CD4-positive, alpha-beta T cell (primary cell): ENCODE data around the gene IL17B. TPM values are rescaled to one million over a fixed set of nuclear protein-coding genes. Genes with fewer than 3 reads are reported as not detected.

ENCODE experiments used
- ATAC-seq: fragments of 200-7000 bp; cut with Tn5 transposase; one replicate; pipeline ENCODE4 v1.10.0; 2022; ENCODE audit warnings: mild to moderate bottlenecking; ENCODE audit not compliant: poor library complexity
- CTCF ChIA-PET: fragments of 350-600 bp; sonication (Branson Sonifier 250); formaldehyde crosslinking; loops from one replicate; lab custom pipeline; 2021; ENCODE audit warnings: antibody characterized with exemption, inconsistent platforms; lab: Charles Lee
- POLR2A ChIA-PET: fragments of 350-600 bp; sonication (Branson Sonifier 250); formaldehyde crosslinking; loops from one replicate; lab custom pipeline; 2021; ENCODE audit warnings: antibody characterized with exemption, inconsistent platforms; lab: Charles Lee
- DNase-seq, 14 experiments: peaks; one replicate each; pipeline ENCODE4 v3.0.0-alpha.2; 2013 to 2020; ENCODE audit warnings: mixed read lengths in 2 of 14
- H3K27ac ChIP-seq, 2 donors: one replicate each; pipeline versions ENCODE4 v1.5.1 to v1.7.0; 2013; ENCODE audit warnings: low read length in 2 of 2, low read depth in 1 of 2, mild to moderate bottlenecking in 1 of 2
- H3K27me3 ChIP-seq, 2 experiments: 1 replicate in 1 of 2; 2 replicates in 1 of 2; pipeline versions ENCODE4 v1.6.1 to v1.7.0; 2013; ENCODE audit warnings: low read length in 2 of 2, control low read depth in 1 of 2, mild to moderate bottlenecking in 1 of 2, moderate library complexity in 1 of 2; ENCODE audit not compliant: insufficient read depth in 2 of 2, control insufficient read depth in 1 of 2
- H3K36me3 ChIP-seq: one replicate; pipeline ENCODE4 v1.6.1; 2013; ENCODE audit warnings: low read length, control low read depth; ENCODE audit not compliant: insufficient read depth
- H3K4me1 ChIP-seq: one replicate; pipeline ENCODE4 v1.6.1; 2013; ENCODE audit warnings: low read length, control low read depth; ENCODE audit not compliant: insufficient read depth
- H3K4me3 ChIP-seq: one replicate; pipeline ENCODE4 v1.5.1; 2013; ENCODE audit warnings: mild to moderate bottlenecking, low read length, moderate library complexity
- H3K9me3 ChIP-seq, 2 experiments: 1 replicate in 1 of 2; 2 replicates in 1 of 2; pipeline versions ENCODE4 v1.6.1 to v1.7.0; 2013; ENCODE audit warnings: low read length in 2 of 2, mild to moderate bottlenecking in 2 of 2, control low read depth in 1 of 2, moderate library complexity in 1 of 2; ENCODE audit not compliant: control insufficient read depth in 1 of 2, insufficient read depth in 1 of 2
- H3K27ac Mint-ChIP-seq: one replicate; pipeline ENCODE4 v1.8.0; 2020; ENCODE audit warnings: mixed read lengths
- H3K27me3 Mint-ChIP-seq: one replicate; pipeline ENCODE4 v1.8.0; 2021; ENCODE audit warnings: mixed read lengths
- H3K36me3 Mint-ChIP-seq: one replicate; pipeline ENCODE4 v1.8.0; 2021; ENCODE audit warnings: low read depth, mixed read lengths
- H3K4me1 Mint-ChIP-seq: one replicate; pipeline ENCODE4 v1.8.0; 2021; ENCODE audit warnings: low read depth, mixed read lengths
- H3K4me3 Mint-ChIP-seq: one replicate; pipeline ENCODE4 v1.8.0; 2020; ENCODE audit warnings: mild to moderate bottlenecking, mixed read lengths
- H3K9me3 Mint-ChIP-seq: one replicate; pipeline ENCODE4 v1.8.0; 2020; ENCODE audit warnings: mixed read lengths
- intact Hi-C, 2 experiments: fragments of 100-400 bp; cut with DNase I in 1 of 2; cut with micrococcal nuclease in 1 of 2; formaldehyde crosslinking; loops; one replicate each; pipeline versions ENCODE4 v1.15.1 to v1.9.0; 2023 to 2025; cut with DNase I, micrococcal nuclease
- total RNA-seq, 174 experiments: library from RNA in 2 of 174; stranded (reverse) in 2 of 174; gene quantifications; one replicate each; pipeline ENCODE4 v1.2.3 and lab custom pipeline; 2021 to 2026
- TF ChIP-seq, protein P1 (sequence below): fragments of 200-600 bp; IDR thresholded peaks from one replicate; pipeline ENCODE4 v1.8.0; 2022; ENCODE audit warnings: antibody characterized with exemption, mild to moderate bottlenecking

The IL17B gene
- total RNA-seq, 2 experiments from 2014 or later = not detected

DNA sequence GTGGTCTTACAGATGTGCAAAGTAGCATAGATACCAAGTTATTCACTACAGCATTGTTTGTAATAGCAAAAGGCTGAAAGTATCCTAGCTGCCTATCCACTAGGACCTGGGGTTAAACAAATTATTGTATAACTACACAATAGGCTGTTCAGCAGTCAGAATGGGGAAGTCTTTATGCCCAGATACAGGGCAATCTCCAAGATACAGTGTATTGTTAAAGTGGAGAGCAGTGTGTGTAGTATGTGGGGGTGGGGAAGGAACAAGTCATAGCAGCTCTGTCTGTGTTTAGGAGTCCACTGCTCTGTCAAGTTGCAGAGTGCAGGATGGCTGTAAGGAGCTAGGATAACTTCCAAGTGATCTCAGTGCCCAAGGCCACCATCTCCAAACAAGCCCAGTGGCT is 15.7 kb downstream of the IL17B start:
- Histone ChIP-seq H3K4me1 (peaks cover 42% of the 10 kb centered on the region), H3K27ac (no peak overlapping the region), H3K9me3 (no peaks in the 10 kb centered on the region), H3K27me3 (no peaks in the 10 kb centered on the region), H3K4me3 (no peak overlapping the region), H3K36me3 (peaks cover 16% of the 10 kb centered on the region)
- CTCF ChIA-PET = no interaction called here
- DNase-seq = no peak
- peak overlapping the region; percentile 67 for H3K27ac Mint-ChIP-seq
- TF ChIP-seq, protein P1, sequence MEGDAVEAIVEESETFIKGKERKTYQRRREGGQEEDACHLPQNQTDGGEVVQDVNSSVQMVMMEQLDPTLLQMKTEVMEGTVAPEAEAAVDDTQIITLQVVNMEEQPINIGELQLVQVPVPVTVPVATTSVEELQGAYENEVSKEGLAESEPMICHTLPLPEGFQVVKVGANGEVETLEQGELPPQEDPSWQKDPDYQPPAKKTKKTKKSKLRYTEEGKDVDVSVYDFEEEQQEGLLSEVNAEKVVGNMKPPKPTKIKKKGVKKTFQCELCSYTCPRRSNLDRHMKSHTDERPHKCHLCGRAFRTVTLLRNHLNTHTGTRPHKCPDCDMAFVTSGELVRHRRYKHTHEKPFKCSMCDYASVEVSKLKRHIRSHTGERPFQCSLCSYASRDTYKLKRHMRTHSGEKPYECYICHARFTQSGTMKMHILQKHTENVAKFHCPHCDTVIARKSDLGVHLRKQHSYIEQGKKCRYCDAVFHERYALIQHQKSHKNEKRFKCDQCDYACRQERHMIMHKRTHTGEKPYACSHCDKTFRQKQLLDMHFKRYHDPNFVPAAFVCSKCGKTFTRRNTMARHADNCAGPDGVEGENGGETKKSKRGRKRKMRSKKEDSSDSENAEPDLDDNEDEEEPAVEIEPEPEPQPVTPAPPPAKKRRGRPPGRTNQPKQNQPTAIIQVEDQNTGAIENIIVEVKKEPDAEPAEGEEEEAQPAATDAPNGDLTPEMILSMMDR = no peak
- no peaks in the 10 kb centered on the region for H3K9me3 Mint-ChIP-seq
- no peak for ATAC-seq
- no peaks in the 10 kb centered on the region for H3K27me3 Mint-ChIP-seq
- H3K36me3 Mint-ChIP-seq = peaks cover 43% of the 10 kb centered on the region
- intact Hi-C loops = no loop called here
- no peak overlapping the region for H3K4me3 Mint-ChIP-seq
- peaks cover 60% of the 10 kb centered on the region for H3K4me1 Mint-ChIP-seq
- POLR2A ChIA-PET = no interaction called here

DNA sequence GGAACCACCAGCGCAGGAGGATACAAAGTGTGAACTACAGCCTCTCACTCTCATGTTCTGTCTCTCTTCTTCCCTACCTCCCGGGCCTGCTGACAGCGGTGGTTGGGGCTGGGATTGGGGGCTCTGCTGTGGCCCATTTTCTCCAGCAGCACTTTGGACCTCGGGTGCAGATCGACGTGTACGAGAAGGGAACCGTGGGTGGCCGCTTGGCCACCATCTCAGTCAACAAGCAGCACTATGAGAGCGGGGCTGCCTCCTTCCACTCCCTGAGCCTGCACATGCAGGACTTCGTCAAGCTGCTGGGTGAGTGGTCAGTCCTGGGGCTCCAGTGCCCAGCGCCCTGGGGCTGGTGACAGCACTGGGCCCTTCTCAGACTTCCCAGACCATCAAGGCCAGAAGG is 16.6 kb downstream of the IL17B start:
- peaks cover 46% of the 10 kb centered on the region for H3K36me3 Mint-ChIP-seq
- no peak for ATAC-seq
- H3K27me3 Mint-ChIP-seq = no peaks in the 10 kb centered on the region
- H3K9me3 ChIP-seq = no peaks in the 10 kb centered on the region
- no peak overlapping the region for H3K4me3 ChIP-seq
- peaks cover 38% of the 10 kb centered on the region for H3K4me1 ChIP-seq
- peaks cover 61% of the 10 kb centered on the region for H3K4me1 Mint-ChIP-seq
- no peak overlapping the region for H3K27ac ChIP-seq
- H3K27me3 ChIP-seq = no peaks in the 10 kb centered on the region
- H3K36me3 ChIP-seq = peaks cover 16% of the 10 kb centered on the region
- H3K27ac Mint-ChIP-seq = peak overlapping the region; percentile 67
- intact Hi-C loops = no loop called here
- TF ChIP-seq, protein P1 = no peak
- DNase-seq = no peak
- no peaks in the 10 kb centered on the region for H3K9me3 Mint-ChIP-seq
- ChIA-PET CTCF (no interaction called here), POLR2A (no interaction called here)
- H3K4me3 Mint-ChIP-seq = no peak overlapping the region

DNA sequence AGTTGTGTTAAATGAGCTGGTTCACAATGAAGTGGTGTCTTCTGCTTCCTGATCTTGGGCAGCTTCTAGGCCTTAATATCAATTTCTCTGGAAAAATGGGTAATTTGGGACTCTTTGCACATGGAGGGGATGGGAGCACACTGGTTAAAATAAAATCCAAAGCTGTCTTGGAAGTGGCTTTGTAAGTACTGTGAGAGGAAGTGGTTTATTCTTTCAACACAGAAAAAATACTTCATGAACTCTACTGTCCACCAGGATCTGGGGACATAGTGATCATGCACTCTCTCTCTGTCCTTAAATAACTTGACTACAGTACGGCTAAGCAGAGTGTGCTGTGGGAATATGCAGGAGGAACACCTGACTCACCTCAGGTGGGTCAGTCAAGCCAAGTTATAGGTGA is 18.8 kb downstream of the IL17B start:
- Mint-ChIP-seq H3K27ac (peak overlapping the region; percentile 91), H3K36me3 (peaks cover 44% of the 10 kb centered on the region), H3K4me1 (peaks cover 62% of the 10 kb centered on the region), H3K4me3 (peak overlapping the region; percentile 86), H3K9me3 (no peaks in the 10 kb centered on the region), H3K27me3 (no peaks in the 10 kb centered on the region)
- no peaks in the 10 kb centered on the region for H3K9me3 ChIP-seq
- TF ChIP-seq, protein P1 = no peak
- DNase-seq (no peak), ATAC-seq (no peak)
- H3K4me1 ChIP-seq = peaks cover 45% of the 10 kb centered on the region
- POLR2A ChIA-PET = interaction anchor here (1.0 to 8.0 kb wide), 5 partner anchors 8 to 190 kb away, joined by 3 to 194 read pairs (median 3); partner anchors contain the start of gene GRPEL2
- intact Hi-C loops = no loop called here
- H3K36me3 ChIP-seq = peaks cover 22% of the 10 kb centered on the region
- CTCF ChIA-PET = interaction anchor here (0.8 to 1.2 kb wide), 4 partner anchors 8 to 191 kb away, joined by 3 to 5 read pairs (median 3); partner anchors contain the start of gene CSNK1A1
- H3K27me3 ChIP-seq = no peaks in the 10 kb centered on the region
- no peak overlapping the region for H3K27ac ChIP-seq
- no peak overlapping the region for H3K4me3 ChIP-seq
